ENCODE measurements around the gene SCO1. TPM values are rescaled to one million over a fixed set of nuclear protein-coding genes. Genes with fewer than 3 reads are reported as not detected.

The SCO1 gene
- total RNA-seq, 6 experiments from 2014 or later = 19.0 to 29.7 (median 23.8) TPM

- intact Hi-C loops (cut with DNase I) = no loop called here
- Histone ChIP-seq H3K9me3 (no peaks in the 10 kb centered on the region), H3K36me3 (no peaks in the 10 kb centered on the region), H3K27me3 (no peaks in the 10 kb centered on the region), H3K27ac (peak overlapping the region; percentile 94 to 99 (median 99)), H3K4me1 (peaks cover 0 to 38% (median 19%) of the 10 kb centered on the region in 4 donors), H3K4me3 (peak overlapping the region; percentile 74 to 76 (median 75))
- WGBS (ENCODE audit: insufficient coverage, low coverage, low lambda C conversion rate, missing lambda C conversion rate) = 86% methylated on average over 10 of the region's 10 CpGs
- DNase-seq = no peak
- ATAC-seq = no peak
- TF ChIP-seq CTCF (IDR thresholded peaks at IDR 0.05) = no peak
Observed at GRCh38 chr17:10728331-10728892, 31.1 kb upstream of the SCO1 start.

GRCh38 chr17:10727192-10727591 lies 29.9 kb upstream of the SCO1 start:
- Histone ChIP-seq H3K36me3 (peaks cover 0 to 9% (median 2%) of the 10 kb centered on the region in 4 donors), H3K4me1 (peaks cover 0 to 38% (median 19%) of the 10 kb centered on the region in 4 donors), H3K27ac (peak overlapping the region in 1 of 3 donors; percentile 83), H3K27me3 (no peaks in the 10 kb centered on the region), H3K9me3 (no peaks in the 10 kb centered on the region), H3K4me3 (no peak overlapping the region)
- WGBS (ENCODE audit: insufficient coverage, low coverage, low lambda C conversion rate, missing lambda C conversion rate) = 88% methylated on average over 5 of the region's 5 CpGs
- ATAC-seq (no peak), DNase-seq (no peak)
- intact Hi-C loops (cut with DNase I) = no loop called here
- no peak for TF ChIP-seq CTCF (IDR thresholded peaks at IDR 0.05)
- no peak for TF ChIP-seq POLR2A (IDR thresholded peaks at IDR 0.05)

- ATAC-seq = no peak
- H3K36me3 ChIP-seq = peaks cover 0 to 10% (median 2%) of the 10 kb centered on the region in 4 donors
- H3K27ac ChIP-seq = peak overlapping the region in 2 of 3 donors; percentile 76 to 83
Observed at GRCh38 chr17:10726196-10726595, 28.9 kb upstream of the SCO1 start.

GRCh38 chr17:10725262-10725661 lies 27.9 kb upstream of the SCO1 start:
- Histone ChIP-seq H3K27ac (peak overlapping the region; percentile 49 to 83 (median 76)), H3K9me3 (no peaks in the 10 kb centered on the region), H3K4me3 (peak overlapping the region in 1 of 3 donors; percentile 29), H3K4me1 (peaks cover 0 to 37% (median 17%) of the 10 kb centered on the region in 4 donors), H3K27me3 (no peaks in the 10 kb centered on the region), H3K36me3 (peaks cover 0 to 14% (median 2%) of the 10 kb centered on the region in 4 donors)
- WGBS (ENCODE audit: insufficient coverage, low coverage, low lambda C conversion rate, missing lambda C conversion rate) = 37% methylated on average over 3 of the region's 3 CpGs
- peak; percentile 56 to 73 (median 62) for ATAC-seq
- intact Hi-C loops (cut with DNase I) = no loop called here
- peak in 1 of 3 donors; percentile 71 for DNase-seq
- no peak for TF ChIP-seq CTCF (IDR thresholded peaks at IDR 0.05)
- TF ChIP-seq POLR2A (IDR thresholded peaks at IDR 0.05) = no peak

More at GRCh38 chr17:10726196-10726595, 28.9 kb upstream of the SCO1 start:
- Histone ChIP-seq H3K4me1 (peaks cover 0 to 38% (median 19%) of the 10 kb centered on the region in 4 donors), H3K27me3 (no peaks in the 10 kb centered on the region), H3K4me3 (no peak overlapping the region), H3K9me3 (no peaks in the 10 kb centered on the region)
- DNase-seq = no peak
- WGBS (ENCODE audit: insufficient coverage, low coverage, low lambda C conversion rate, missing lambda C conversion rate) = 74% methylated on average over 2 of the region's 2 CpGs
- TF ChIP-seq CTCF (IDR thresholded peaks at IDR 0.05) (no peak), POLR2A (IDR thresholded peaks at IDR 0.05) (no peak)
- intact Hi-C loops (cut with DNase I) = no loop called here
